GM18498 (cell line): ENCODE results near the gene C16orf87.

ENCODE experiments used
- ATAC-seq: cut with Tn5 transposase; IDR thresholded peaks from one replicate; pipeline ENCODE4 v1.9.1; 2021; ENCODE audit warnings: mild to moderate bottlenecking, moderate library complexity; ENCODE audit not compliant: unreplicated experiment

The C16orf87 gene

GRCh38 chr16:46762583-46762982 lies 68.4 kb downstream of the C16orf87 start:
- ATAC-seq, result no peak

- no peak for ATAC-seq
Observed at GRCh38 chr16:46759309-46759708, 71.7 kb downstream of the C16orf87 start.

GRCh38 chr16:46757339-46758050 lies 73.5 kb downstream of the C16orf87 start:
- ATAC-seq, result no peak

- no peak for ATAC-seq
Observed at GRCh38 chr16:46756772-46757171, 74.2 kb downstream of the C16orf87 start.

GRCh38 chr16:46753015-46753414 lies 78.0 kb downstream of the C16orf87 start:
- ATAC-seq, result no peak

- ATAC-seq, result no peak
Observed at GRCh38 chr16:46751381-46751780, 79.6 kb downstream of the C16orf87 start.

GRCh38 chr16:46748775-46749705 lies 81.9 kb downstream of the C16orf87 start:
- peak; percentile 70 for ATAC-seq

GRCh38 chr16:46747777-46748651 lies 83.0 kb downstream of the C16orf87 start, which contains the start of gene MYLK3:
MYLK3 (minus strand) TSS chr16:46748344; CDS start chr16:46748193, 151 bp downstream.
- no peak for ATAC-seq

- no peak for ATAC-seq
Observed at GRCh38 chr16:46746821-46747776, 83.9 kb downstream of the C16orf87 start.
